ENCODE results near the gene MYLK4.

DNA sequence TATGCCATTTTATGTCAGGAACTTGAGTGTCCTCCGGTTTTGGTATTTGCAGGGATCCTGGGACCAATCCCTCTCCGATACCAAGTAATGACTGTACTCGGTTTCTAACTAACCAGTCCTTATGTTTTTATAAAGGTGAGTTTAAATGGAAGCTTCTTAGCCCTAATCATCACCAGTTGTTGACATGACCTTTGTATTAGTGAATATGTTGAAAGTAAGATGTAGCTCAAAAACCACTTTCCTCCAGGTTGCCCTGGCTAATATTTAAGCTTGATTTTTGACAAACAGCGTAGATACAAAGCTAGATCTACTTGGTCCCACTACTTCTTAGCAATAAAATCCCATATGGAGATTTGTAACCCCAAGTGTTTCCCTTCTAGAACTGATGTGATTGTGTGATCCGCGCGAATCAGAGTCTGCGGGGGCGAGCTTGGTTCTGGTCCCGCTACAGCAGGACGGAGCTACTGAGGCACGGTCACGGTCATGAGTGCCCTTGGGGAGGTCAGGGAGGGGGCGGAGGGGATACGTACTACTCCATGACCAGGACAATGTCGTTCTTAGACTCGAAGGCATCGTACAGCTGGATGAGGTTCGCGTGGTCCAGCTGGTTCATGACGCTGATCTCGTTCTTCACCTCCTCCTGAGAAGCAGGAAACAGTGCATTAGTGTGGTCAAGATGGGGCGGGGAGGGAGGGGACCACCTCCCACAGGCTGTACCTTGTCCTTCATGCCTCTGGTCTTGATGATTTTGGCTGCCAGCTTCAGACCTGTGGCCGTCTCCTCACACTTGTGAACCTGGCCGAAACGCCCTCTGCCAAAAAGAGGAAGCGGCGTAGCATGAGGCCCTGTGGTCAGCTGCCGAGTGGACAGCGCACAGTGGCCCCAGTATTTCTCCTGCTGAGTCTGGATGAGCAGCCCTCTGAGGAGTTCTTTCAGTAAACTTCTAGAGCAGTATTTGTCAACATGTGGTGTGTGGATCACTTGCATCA lies 65.7 kb downstream of the MYLK4 start:
- no peak for TF ChIP-seq POLR2A (IDR thresholded peaks at IDR 0.05)
- TF ChIP-seq, protein P1, sequence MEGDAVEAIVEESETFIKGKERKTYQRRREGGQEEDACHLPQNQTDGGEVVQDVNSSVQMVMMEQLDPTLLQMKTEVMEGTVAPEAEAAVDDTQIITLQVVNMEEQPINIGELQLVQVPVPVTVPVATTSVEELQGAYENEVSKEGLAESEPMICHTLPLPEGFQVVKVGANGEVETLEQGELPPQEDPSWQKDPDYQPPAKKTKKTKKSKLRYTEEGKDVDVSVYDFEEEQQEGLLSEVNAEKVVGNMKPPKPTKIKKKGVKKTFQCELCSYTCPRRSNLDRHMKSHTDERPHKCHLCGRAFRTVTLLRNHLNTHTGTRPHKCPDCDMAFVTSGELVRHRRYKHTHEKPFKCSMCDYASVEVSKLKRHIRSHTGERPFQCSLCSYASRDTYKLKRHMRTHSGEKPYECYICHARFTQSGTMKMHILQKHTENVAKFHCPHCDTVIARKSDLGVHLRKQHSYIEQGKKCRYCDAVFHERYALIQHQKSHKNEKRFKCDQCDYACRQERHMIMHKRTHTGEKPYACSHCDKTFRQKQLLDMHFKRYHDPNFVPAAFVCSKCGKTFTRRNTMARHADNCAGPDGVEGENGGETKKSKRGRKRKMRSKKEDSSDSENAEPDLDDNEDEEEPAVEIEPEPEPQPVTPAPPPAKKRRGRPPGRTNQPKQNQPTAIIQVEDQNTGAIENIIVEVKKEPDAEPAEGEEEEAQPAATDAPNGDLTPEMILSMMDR (IDR thresholded peaks at IDR 0.05): no peak
